ENCODE data around the gene MAPK7. TPM values are rescaled to one million over a fixed set of nuclear protein-coding genes. Genes with fewer than 3 reads are reported as not detected.

Gene MAPK7
- polyA plus RNA-seq, 2 of the 4 experiments (the other 2 are of a cell fraction): 7.2 to 25.8 TPM

GRCh38 chr17:19397556-19398041 is 19.3 kb downstream of the MAPK7 start:
- H3K4me2 ChIP-seq: no peak overlapping the region
- no peak overlapping the region for H3K27ac ChIP-seq
- CTCF ChIA-PET: interaction anchor here (1.0 to 1.7 kb wide), 5 partner anchors 12 to 375 kb away, joined by 3 to 7 read pairs (median 3); partner anchors contain the start of gene B9D1
- 77% methylated on average over 6 of the region's 6 CpGs for WGBS (ENCODE audit: missing lambda C conversion rate)
- H3K9me3 ChIP-seq: no peaks in the 10 kb centered on the region
- H3K4me1 ChIP-seq: peaks cover 11% of the 10 kb centered on the region
- FAIRE-seq: no peak
- no peak for ATAC-seq
- POLR2A ChIA-PET: no interaction called here
- no peak overlapping the region for H3K4me3 ChIP-seq
- no peak for TF ChIP-seq JUN (IDR thresholded peaks at IDR 0.05)
- no peak for TF ChIP-seq ZSCAN20 (CRISPR knock-in tag; IDR thresholded peaks at IDR 0.05)
- no peak for TF ChIP-seq HOXA7 (CRISPR knock-in tag; IDR thresholded peaks at IDR 0.05)
- no peak for TF ChIP-seq KDM5A (IDR thresholded peaks at IDR 0.05)
- TF ChIP-seq ZFP36 (IDR thresholded peaks at IDR 0.05; ENCODE audit: borderline replicate concordance, partially characterized antibody): no peak
- no peak for TF ChIP-seq HOXB13 (CRISPR knock-in tag; IDR thresholded peaks at IDR 0.05; ENCODE audit: low read depth)
- no peak for TF ChIP-seq ZC3H11A (IDR thresholded peaks at IDR 0.05)
- TF ChIP-seq RFX5 (IDR thresholded peaks at IDR 0.05): no peak
- TF ChIP-seq JUNB (IDR thresholded peaks at IDR 0.05): no peak
- no peak for DNase-seq (ENCODE audit: low read depth in 1 of 2, low spot score in 1 of 2)

DNA sequence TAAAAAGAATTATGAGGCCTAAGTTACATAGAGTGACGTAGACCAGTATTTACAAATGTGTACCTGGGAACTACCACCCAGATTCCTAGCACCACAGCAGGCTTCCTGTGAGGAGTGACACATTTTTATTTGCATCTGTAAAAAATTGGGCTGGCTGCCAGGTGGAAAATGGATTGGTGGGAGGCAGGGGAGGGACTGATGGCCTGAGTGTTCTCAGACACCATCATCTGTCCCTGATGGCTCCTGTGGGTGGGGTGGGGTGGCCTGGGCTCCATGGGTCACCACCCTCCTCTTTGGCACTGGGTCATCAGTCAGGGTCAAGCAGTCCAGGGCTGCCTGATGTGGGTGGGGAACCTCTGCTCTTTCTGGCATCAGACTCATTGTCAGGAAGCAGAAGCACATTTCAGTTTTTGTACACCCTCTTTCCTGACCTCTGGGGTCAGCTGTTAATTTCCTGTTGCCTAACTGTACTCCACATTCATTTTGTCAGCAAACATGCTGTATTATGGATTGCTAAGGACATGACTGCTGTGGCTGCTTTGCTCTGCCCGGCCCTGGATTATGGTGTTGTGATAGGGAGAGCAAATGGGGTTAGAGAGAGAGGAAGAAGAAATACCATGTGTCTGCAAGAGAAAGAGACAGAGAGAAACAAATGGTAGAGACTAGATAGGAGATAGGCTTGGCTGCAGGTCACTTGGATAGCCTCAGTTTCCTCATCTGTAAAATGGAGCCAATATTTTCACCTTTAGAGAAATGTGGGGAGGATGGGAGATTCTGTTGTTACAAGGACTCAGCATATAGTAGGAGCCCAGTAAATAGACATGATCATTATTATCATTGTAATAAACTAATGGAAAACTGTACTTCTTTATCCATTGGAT is 20.2 kb downstream of the MAPK7 start:
- H3K4me2 ChIP-seq: peak overlapping the region; percentile 1; the same call in 1 of the 3 replicates
- ChIA-PET CTCF (interaction anchor here (0.7 to 2.1 kb wide), 7 partner anchors 9 to 374 kb away, joined by 3 to 8 read pairs (median 3); partner anchors contain the start of gene B9D1), POLR2A (no interaction called here)
- peak overlapping the region in 1 of 2 experiments; percentile 13; a peak in 2 of 6 replicates for H3K27ac ChIP-seq
- H3K4me3 ChIP-seq: no peak overlapping the region
- peaks cover 11% of the 10 kb centered on the region for H3K4me1 ChIP-seq
- H3K9me3 ChIP-seq: no peaks in the 10 kb centered on the region
- WGBS (ENCODE audit: missing lambda C conversion rate): 80% methylated on average over 2 of the region's 2 CpGs
- no peak; a peak in 2 of 6 replicates for ATAC-seq
- TF ChIP-seq JUN (IDR thresholded peaks at IDR 0.05): no peak
- peak in 1 of 2 experiments; percentile 45 for DNase-seq (ENCODE audit: low read depth in 1 of 2, low spot score in 1 of 2)
- FAIRE-seq: no peak

DNA sequence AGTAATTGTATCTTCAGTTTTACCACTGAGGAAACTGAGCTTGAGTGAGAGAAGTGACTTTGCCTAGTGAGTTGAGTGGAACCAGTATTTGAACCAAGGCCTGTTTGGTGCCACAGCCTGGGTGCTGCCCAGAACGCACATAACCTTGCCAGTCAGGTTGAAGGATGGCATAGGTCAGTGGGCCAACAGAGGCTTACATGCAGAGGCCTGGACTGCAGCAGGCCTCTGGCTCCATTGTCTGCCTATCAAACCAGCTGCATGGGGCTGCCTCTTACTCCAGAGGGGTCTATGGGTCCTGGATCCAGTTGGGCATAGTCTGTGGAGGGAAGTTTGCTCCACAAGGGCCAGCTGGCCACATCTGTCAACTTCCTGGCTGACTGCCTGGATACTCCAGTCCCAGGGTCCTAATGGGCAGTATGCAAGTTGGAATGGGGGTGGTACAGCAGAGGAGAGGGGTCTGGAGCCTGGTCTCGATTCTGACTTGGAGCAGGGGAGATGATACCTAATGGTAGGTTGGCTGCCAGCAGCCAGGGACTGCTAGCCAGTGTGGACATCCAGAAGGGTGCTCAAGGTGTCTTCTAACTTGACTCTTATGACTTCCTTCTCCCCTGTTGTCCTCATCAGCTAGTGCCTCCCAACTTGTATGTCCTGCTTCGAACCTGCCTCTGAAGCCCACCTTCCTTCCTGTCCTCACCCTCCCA is 21.6 kb downstream of the MAPK7 start:
- FAIRE-seq: no peak

DNA sequence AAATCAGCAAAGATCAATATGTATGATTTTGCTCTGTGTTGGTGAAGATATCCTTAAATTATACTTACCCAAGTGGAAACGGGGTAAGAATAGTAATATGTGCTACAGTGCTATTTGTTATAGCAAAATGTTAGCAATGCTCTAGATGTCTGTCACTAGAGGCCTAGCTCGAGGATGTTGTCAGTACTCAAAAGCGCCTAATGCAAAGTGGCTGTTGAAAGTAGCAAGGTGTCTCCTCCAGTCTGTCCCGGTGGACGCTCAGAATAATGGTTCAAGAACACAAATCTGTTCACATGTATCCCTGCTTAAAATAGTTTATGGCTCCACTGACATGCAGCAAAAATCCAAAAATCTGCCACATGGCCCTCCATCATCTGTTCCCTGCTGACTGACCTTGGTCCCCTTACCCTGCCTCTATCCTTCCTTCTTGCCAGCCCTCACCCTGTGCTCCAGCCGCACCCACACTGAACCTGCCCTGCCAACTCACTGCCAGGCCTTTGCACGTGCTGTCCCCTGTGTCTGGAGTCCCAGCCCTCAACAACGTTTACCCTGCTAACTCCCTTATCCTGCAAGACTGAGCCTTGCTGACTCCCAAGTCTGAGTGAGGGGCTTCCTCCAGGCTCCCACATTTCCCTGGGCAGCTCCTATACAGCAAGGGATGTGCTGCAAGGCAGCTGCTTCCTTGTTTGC is 23.2 kb downstream of the MAPK7 start:
- FAIRE-seq: no peak
- TF ChIP-seq CHD2 (IDR thresholded peaks at IDR 0.05; ENCODE audit: low read length, partially characterized antibody): no peak
- no peak overlapping the region for H3K4me3 ChIP-seq
- CTCF ChIA-PET: interaction anchor here (1.2 to 4.6 kb wide), 5 partner anchors 10 to 361 kb away, joined by 3 to 24 read pairs (median 7); partner anchors contain the start of gene B9D1
- H3K4me2 ChIP-seq: no peak overlapping the region
- POLR2A ChIA-PET: no interaction called here
- no peak for DNase-seq (ENCODE audit: low read depth in 1 of 2, low spot score in 1 of 2)
- H3K4me1 ChIP-seq: peaks cover 11% of the 10 kb centered on the region
- WGBS (ENCODE audit: missing lambda C conversion rate): 72% methylated on average over 8 of the region's 8 CpGs
- H3K9me3 ChIP-seq: no peaks in the 10 kb centered on the region
- H3K27ac ChIP-seq: no peak overlapping the region
- ATAC-seq: no peak

More for the DNA sequence above, 21.6 kb downstream of the MAPK7 start:
- ATAC-seq: no peak
- 60% methylated on average over 3 of the region's 3 CpGs for WGBS (ENCODE audit: missing lambda C conversion rate)
- Histone ChIP-seq H3K27ac (no peak overlapping the region), H3K4me3 (no peak overlapping the region), H3K9me3 (no peaks in the 10 kb centered on the region), H3K4me2 (no peak overlapping the region), H3K4me1 (peaks cover 11% of the 10 kb centered on the region)
- ChIA-PET CTCF (interaction anchor here (0.5 to 4.6 kb wide), 4 partner anchors 10 to 48 kb away, joined by 3 to 24 read pairs (median 6); partner anchors contain the start of gene B9D1), POLR2A (interaction anchor here (0.6 kb wide), 1 partner anchor 13 kb away, joined by 3 read pairs; no protein-coding TSS in a partner anchor)
- TF ChIP-seq FOSL2 (IDR thresholded peaks at IDR 0.05) (no peak), FOSL2 (CRISPR knock-in tag; IDR thresholded peaks at IDR 0.05) (no peak), EHMT2 (IDR thresholded peaks at IDR 0.05; ENCODE audit: low read depth) (no peak), TFCP2L1 (CRISPR knock-in tag; IDR thresholded peaks at IDR 0.05) (no peak), CEBPB (IDR thresholded peaks at IDR 0.05) (no peak), GATA3 (IDR thresholded peaks at IDR 0.05; ENCODE audit: borderline replicate concordance) (no peak)
- TF ChIP-seq, protein P1, sequence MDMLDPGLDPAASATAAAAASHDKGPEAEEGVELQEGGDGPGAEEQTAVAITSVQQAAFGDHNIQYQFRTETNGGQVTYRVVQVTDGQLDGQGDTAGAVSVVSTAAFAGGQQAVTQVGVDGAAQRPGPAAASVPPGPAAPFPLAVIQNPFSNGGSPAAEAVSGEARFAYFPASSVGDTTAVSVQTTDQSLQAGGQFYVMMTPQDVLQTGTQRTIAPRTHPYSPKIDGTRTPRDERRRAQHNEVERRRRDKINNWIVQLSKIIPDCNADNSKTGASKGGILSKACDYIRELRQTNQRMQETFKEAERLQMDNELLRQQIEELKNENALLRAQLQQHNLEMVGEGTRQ (IDR thresholded peaks at IDR 0.05): no peak
- DNase-seq (ENCODE audit: low read depth in 1 of 2, low spot score in 1 of 2): no peak
